ENCODE results near the gene COL23A1. TPM values are rescaled to one million over a fixed set of nuclear protein-coding genes. Genes with fewer than 3 reads are reported as not detected.

Gene COL23A1
- total RNA-seq, 1 donor from 2014 or later: 0.86 TPM

DNA sequence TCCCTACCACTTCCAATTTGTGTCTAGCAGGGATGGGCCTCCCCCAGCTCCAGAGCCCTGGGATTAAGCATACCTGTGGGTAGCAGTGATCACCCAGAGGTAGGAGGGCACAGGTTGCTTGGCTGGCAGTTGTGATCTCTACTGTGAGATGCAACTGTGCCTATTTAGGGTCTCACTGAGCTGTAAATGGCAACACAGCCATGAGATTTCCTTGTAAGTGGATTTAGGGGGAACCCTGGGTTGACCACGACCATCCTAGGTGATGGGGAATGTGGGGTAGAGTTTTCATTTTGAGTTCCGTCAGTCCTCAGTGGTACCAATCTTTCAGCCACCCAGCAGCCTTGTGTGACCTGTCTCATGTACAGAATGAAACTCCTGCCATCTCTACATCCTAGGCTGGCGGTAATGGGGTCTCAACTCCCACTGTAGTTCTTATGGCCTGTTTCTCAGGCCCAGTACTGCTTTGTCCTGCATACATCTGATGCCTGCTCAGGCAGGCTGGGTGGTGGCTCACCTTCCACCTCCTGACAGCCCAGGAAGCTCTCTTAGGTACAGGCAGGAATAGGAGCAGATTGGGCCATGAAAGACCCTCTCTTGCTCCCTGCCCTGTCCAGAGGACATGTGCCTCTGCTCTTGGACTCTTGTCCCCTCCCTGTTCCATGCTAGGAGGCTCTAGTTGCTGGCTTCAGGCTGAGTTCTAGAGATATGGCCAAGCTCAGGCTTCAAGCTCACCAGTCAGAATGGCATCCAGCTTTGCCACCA lies 377.8 kb downstream of the COL23A1 start:
- DNase-seq (ENCODE audit: low spot score): no peak

DNA sequence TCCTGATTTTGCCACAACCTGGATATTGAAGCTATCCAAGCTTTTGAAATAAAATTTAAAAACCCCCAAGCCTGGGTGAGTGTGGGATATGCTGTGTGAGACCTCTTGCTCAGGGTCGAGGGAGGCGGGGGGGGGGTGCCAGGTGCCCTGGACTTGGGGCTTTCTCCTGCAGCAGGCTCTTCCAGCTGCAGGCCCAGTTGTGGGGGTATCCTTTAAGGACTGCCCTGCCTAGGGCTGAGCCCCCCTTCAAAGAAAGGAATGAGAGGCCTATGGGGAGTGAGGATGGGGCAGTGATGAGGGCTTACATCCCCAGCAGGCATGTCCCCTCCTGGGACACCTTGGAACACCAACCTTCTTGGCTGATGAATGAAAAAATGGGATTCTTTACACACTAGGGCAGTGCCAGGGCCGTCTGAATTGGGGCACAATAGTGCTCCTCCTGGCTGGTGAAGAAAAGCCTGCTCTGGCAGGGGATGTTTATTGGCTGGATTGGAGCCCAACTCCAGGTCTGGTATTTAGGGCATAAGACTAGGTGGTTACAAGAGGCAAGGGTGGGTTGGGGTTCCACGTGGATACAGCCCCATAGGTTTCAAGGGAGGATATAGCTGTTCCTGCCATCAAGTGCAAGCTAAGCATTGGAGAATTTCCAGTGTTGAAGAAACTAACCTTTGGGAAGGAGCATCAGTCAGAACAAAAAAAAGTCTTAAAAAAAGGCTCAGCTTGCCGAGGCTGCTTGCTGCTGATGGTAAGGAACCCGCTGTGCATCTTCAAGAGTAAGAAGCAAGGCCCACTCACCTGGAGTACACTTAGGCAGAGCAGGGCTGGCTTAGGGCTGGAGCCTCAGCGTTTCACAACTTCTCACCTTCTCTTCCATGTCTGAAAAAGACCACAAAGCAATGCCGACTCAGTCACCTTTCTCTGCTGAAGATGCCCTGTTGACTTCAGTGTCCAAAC lies 378.8 kb downstream of the COL23A1 start:
- no peak for DNase-seq (ENCODE audit: low spot score)

- no peak for DNase-seq (ENCODE audit: low spot score)
Measured at GRCh38 chr5:178210686-178211085, 379.5 kb downstream of the COL23A1 start.

DNA sequence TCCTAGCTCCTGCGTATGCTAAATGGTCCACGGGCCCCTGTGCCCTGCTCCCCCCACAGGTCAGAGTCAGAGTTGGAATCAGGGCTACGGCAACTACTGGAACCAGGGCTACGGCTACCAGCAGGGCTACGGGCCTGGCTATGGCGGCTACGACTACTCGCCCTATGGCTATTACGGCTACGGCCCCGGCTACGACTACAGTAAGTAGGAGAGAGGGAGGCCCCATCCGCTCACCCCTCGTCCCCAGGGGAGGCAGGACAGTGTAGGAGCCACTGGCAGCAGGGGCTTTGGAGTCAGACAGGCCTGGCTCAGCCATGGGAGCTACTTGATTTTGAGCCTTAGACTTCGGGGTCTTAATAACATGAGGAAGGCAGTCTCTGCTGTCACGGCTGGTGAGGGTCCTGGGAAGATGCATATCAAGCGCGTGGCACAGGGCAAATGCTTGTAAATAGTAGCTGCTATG lies 380.1 kb downstream of the COL23A1 start:
- DNase-seq (ENCODE audit: low spot score): no peak

- DNase-seq (ENCODE audit: low spot score): no peak
Measured at GRCh38 chr5:178209334-178210072, 380.7 kb downstream of the COL23A1 start.

DNA sequence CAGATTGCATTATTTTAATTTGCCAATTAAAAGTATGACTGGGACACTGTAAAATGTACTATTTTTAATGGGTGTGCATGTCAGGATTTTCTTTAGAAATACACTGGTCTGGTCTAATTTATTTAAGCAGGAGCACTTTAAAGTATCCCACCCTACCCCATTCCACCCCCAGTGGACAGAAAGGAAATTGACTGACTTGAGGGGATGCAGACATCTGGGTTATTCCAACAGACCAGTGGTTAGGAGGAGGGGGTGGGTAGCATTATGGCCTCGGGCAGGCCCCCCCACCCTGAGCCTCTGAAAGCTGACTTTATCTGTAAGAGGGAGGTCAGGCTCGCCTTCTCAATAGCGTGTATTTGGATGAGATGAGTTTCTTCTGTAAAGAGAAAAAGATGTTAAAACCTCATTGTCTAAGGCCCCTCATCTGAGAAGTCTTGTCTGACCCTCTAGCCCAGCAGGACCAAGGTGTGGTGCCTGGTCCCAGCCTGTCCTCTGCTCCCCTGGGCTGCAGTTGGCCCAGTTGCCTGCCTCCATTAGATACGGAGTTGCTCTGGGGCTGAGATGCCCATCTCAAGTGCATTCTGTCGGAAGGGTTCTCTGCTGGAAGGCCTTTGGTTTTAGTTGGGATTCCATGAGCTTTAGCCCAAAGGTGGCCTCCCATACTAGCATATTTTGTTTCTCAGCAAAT lies 381.5 kb downstream of the COL23A1 start:
- DNase-seq (ENCODE audit: low spot score): no peak

- no peak for DNase-seq (ENCODE audit: low spot score)
Measured at GRCh38 chr5:178207917-178208280, 382.3 kb downstream of the COL23A1 start.

- DNase-seq (ENCODE audit: low spot score): peak; percentile 77
Measured at GRCh38 chr5:178207183-178207916, 382.8 kb downstream of the COL23A1 start.

GRCh38 chr5:178206166-178207101 lies 383.8 kb downstream of the COL23A1 start:
- no peak for DNase-seq (ENCODE audit: low spot score)

- no peak for DNase-seq (ENCODE audit: low spot score)
Measured at GRCh38 chr5:178205749-178206047, 384.5 kb downstream of the COL23A1 start.

DNA sequence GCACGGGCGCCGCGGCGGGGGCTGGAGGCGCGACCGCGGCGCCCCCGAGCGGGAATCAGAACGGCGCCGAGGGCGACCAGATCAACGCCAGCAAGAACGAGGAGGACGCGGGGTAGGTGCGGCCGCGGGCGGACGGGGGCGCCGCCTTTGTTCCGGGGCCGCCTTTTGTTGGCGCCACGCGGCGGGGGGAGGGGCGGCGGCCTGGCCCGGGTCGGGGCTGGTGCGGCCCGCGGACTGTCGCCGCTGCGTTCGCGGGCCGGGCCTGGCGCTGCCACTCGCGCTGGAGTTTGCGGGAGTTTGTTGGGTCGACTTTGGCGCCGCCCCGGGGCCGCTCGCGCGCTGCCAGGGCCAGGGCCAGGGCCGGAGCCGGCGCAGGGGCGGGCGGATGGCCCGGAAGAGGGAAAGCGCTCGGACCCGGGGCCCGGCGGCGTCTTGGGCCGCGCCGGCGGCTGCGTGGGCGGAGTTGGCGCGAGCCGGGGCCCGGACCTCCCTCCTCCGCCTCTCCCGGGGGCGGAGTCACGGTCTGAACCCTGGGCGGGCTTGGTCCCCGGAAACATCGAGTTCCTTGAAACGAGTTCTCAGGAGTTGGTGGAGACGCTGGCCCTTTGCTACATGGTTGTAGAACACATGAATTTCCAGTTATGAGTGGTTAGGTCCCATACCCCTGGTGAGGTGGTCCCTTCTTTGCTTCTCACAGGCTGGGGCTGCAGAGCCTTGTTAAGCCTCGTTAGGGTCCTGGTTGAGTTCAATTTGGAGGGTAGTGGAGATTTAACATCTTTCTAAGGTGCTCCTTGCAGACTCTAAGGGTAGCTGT lies 385.1 kb downstream of the COL23A1 start:
- DNase-seq (ENCODE audit: low spot score): peak; percentile 79

GRCh38 chr5:178204182-178204934 lies 385.8 kb downstream of the COL23A1 start, which contains the start of gene HNRNPAB:
Gene HNRNPAB, plus strand, starts transcription at chr5:178204533. Its CDS starts 305 bp downstream, at chr5:178204838.
- DNase-seq (ENCODE audit: low spot score): peak; percentile 97

- DNase-seq (ENCODE audit: low spot score): no peak
Measured at GRCh38 chr5:178203670-178204181, 386.5 kb downstream of the COL23A1 start.

- DNase-seq (ENCODE audit: low spot score): no peak
Measured at GRCh38 chr5:178202541-178202940, 387.7 kb downstream of the COL23A1 start.

GRCh38 chr5:178201927-178202235 lies 388.3 kb downstream of the COL23A1 start:
- DNase-seq (ENCODE audit: low spot score): no peak

DNA sequence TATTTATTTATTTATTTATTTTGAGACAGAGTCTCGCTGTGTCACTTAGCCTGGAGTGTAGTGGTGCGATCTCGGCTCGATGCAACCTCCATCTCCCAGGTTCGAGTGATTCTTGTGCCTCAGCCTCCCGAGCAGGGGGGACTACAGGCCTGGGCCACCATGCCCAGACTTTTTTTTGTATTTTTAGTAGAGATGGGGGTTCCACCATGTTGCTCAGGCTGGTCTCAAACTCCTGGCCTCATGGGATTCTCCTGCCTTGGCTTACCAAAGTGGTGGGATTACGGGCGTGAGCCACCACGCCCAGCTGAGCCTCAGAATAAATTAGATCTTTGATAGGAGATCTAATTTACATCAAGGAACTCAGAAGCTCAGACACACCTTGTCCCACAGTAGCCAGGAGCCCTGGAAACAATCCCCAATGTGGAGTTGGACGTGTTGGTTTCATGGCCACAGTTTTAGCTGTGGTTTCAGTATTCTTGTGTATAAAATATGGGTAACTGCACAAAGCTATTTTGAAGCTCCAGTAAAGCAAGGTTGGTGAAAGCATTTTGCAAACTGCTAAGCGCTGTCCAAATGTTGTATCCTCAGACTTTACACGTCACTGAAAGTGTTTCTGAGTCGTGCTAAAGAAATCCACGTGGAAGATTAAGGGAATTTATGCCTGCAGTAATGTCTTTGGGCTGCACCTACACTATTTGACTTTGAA lies 388.8 kb downstream of the COL23A1 start:
- no peak for DNase-seq (ENCODE audit: low spot score)

All from mucosa of gallbladder (tissue), 1 donor.